ENCODE measurements around the gene GRIK4.
"Not testable (repeated sequence)": the region's sequence is repeated elsewhere in the genome, so short reads cannot be mapped to it uniquely, and the experiment has no call there.

Gene GRIK4

DNA sequence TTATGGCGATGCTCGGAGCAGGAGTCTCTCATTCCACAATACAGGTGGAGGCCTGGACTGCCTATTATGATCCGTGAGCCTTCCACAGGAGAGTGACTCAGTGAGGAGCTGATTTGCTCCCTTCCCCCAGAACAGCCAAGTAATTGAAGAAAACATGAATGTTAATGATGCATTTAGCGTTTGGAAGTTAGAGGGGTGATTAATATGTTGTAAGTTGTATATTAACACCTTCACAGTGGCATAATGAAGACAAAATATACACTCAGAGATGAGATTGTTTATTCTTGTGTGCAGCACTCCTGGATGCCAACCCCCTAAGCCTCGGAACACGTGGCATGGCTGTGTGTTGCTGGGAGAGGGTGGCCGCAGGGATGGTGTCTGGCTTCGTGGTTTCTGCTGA lies 98.6 kb downstream of the GRIK4 start:
- DNase-seq = no peak

DNA sequence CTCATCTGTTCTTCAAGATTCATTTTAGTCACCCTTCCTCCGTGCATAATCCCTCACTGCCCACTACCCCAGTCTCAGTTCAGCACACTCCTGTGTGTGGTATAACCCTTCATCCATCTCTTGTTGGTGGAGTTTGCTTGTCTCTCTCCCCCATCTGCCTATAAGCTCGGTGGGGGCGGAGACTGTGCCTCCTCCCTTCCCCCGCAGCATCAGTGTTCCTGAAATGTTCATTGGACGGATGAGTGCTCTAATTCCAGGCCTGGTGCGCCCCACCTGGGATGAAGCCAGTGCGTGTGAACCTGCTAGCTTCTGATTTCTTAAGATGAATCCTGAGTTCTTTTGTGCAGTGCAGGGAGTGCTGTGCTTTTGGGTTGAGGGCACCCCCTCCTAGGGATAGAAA lies 100.0 kb downstream of the GRIK4 start:
- no peak for DNase-seq

GRCh38 chr11:120612513-120613263 lies 101.1 kb downstream of the GRIK4 start:
- DNase-seq = no peak

- no peak for DNase-seq
Measured at GRCh38 chr11:120613264-120614226, 102.0 kb downstream of the GRIK4 start.

DNA sequence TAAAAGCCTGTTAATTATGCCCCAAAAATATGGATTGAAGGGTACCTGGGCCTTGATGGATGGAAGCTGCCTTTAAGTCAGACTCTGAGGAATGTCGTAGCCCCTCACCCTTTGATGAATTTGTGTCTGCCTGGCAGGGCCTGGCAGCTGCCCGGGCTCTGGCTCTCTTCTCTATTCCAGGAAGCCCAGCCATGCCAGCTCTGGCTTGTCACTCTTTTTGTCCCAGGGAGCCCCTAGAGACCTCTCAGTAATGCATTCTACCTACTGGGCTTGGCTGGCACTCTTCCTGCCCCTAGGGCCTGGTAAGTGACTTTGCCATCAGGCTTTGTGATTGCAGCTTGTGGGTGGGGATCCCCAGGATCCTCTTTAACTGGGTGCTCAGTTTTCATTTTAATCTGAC lies 103.8 kb downstream of the GRIK4 start:
- DNase-seq = no peak

- no peak for DNase-seq
Measured at GRCh38 chr11:120618399-120618798, 106.9 kb downstream of the GRIK4 start.

DNA sequence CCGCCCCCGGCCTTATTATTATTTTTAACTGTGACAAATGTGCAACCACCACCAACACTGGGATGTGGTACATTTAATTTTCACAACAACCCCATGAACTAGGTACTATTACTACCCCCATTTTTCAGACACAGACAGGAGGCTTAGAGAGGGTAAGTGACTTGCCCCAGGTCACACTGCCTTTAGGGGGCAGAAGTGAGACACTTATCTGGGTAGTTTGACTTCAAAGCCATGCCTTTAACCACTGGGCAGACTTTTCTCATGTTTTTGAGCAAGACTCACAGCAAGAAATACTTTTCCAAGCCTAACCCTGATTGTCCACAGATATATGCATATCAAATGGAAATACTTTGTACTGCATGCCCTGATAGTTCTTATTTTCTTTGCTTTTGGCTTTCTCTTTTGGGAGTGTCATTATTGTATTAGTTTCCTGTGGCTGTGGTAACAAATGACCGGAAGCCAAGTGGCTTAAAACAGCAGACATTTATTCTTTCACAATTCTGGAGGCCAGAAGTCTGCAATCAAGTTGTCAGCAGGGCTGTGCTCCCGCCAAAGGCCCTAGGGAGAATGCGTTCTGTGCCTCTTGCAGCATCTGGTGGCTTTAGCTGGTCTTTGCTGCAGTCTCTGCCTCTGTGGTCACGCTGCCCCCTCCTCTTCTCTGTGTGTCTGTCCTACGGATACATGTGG lies 110.8 kb downstream of the GRIK4 start:
- no peak for DNase-seq

DNA sequence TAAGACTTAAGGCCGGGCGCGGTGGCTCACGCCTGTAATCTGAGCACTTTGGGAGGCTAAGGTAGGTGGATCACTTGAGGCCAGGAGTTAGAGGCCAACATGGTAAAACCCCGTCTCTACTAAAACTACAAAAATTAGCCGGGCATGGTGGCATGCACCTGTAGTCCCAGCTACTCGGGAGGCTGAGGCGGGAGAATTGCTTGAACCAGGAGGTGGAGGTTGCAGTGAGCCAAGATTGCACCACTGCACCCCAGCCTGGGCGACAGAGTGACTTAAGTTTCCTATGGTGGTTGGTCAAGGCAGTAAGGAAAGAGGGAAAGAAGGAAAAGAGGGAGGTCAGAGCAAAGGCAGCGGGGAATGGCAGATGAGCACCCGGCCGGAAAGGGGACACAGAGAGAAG lies 113.4 kb downstream of the GRIK4 start:
- DNase-seq = not testable (repeated sequence)

- DNase-seq = no peak
Measured at GRCh38 chr11:120625565-120625964, 114.0 kb downstream of the GRIK4 start.

GRCh38 chr11:120626791-120627190 lies 115.2 kb downstream of the GRIK4 start:
- no peak for DNase-seq

GRCh38 chr11:120627327-120628163 lies 116.0 kb downstream of the GRIK4 start:
- no peak for DNase-seq

- DNase-seq = no peak
Measured at GRCh38 chr11:120629407-120630080, 118.0 kb downstream of the GRIK4 start.

DNA sequence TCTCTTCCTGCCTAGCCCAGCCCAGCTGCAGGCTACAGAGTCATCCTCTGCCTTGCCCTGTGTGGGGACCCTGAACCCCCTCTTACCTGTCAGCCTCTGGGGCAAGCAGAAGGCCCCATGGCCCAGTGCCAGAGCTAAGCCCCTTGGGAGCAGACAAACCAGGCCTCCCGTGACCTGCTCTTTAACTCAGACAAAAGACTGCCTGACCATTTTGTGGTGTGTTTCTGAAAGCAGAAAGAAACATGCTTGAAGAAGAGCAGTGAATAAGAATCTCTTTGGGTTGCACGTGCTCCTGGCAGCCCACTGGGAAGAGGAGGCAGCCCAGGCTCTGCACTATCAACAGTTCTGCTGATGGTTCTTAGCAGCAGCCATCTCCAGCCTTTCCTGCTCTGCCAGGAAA lies 118.6 kb downstream of the GRIK4 start:
- DNase-seq = no peak

GRCh38 chr11:120632579-120632978 lies 121.0 kb downstream of the GRIK4 start:
- no peak for DNase-seq

GRCh38 chr11:120633616-120634393 lies 122.3 kb downstream of the GRIK4 start:
- DNase-seq = no peak

- no peak for DNase-seq
Measured at GRCh38 chr11:120634706-120635105, 123.2 kb downstream of the GRIK4 start.

GRCh38 chr11:120635136-120635810 lies 123.7 kb downstream of the GRIK4 start:
- no peak for DNase-seq

DNA sequence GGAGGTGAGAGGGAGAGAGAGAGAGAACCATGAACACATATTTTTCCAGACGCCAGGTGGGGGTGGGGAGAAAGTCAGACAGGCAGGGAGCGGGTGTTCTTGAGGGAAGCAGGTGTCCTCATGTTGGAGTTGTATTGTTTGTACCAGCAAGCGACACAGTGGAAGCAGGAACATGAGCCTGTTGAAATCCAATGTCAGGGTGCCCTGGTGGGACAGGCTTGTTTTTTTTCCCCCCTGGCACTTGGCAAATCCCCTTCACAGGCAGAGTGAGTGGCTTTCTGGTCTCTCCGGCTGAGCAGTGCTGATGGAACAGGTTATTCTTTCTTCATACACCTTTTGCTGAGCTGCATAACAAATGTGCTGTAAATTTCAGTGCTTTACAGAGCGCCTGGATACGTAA lies 125.6 kb downstream of the GRIK4 start:
- no peak for DNase-seq

- DNase-seq = no peak
Measured at GRCh38 chr11:120642196-120642894, 130.8 kb downstream of the GRIK4 start.

DNA sequence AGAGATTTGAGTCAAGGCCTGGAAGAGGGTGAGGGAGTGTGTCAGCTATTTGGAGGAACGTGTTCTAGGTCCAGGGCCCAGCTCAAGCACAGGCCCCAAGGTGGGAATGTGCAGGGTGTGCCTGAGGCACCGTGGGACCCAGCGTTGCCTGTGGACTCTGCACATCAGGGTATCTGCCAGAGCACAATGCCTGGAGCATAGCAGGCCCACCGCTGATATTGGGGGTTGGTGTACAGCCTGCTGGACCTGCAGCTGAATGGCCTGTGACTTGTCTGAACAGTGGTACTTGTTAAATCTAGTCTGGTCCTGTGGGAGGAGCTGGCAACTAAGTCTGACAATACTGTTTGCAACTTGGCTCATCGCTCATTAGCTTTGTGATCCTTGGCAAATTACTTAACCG lies 131.7 kb downstream of the GRIK4 start:
- no peak for DNase-seq

All from activated effector memory CD4-positive, alpha-beta T cell treated with Interleukin-2 at 50 U/mL for 16 hours (primary cell).